Right lobe of liver (tissue), 6 donors: ENCODE results near the gene SHBG. TPM values are rescaled to one million over a fixed set of nuclear protein-coding genes. Genes with fewer than 3 reads are reported as not detected.

Experiments
- ATAC-seq, 4 donors: fragments of 200-7000 bp; cut with Tn5 transposase; one replicate each; pipeline ENCODE4 v1.9.1; 2020; ENCODE audit warnings: mild to moderate bottlenecking in 4 of 4, moderate library complexity in 4 of 4
- DNase-seq, 3 donors: peaks; one replicate each; pipeline ENCODE4 v3.0.0-alpha.2; 2020
- H3K27ac ChIP-seq, 3 donors: fragments of 200-600 bp; one replicate each; pipeline ENCODE4 v1.8.0; 2022
- H3K27me3 ChIP-seq, 2 donors: fragments of 200-600 bp; one replicate each; pipeline ENCODE4 v1.8.0; 2022
- H3K36me3 ChIP-seq, 4 donors: fragments of 200-600 bp; sonication (generic) in 1 of 4; one replicate each; pipeline versions ENCODE4 v1.5.1 to v1.8.0; 2017 to 2022; ENCODE audit warnings: control low read depth in 1 of 4
- H3K4me1 ChIP-seq, 4 donors: fragments of 200-600 bp; sonication (generic) in 1 of 4; one replicate each; pipeline versions ENCODE4 v1.5.1 to v1.8.0; 2017 to 2022; ENCODE audit warnings: control low read depth in 1 of 4
- H3K4me3 ChIP-seq, 3 donors: fragments of 200-600 bp; one replicate each; pipeline ENCODE4 v1.8.0; 2022
- H3K9me3 ChIP-seq, 4 donors: fragments of 200-600 bp; sonication (generic) in 1 of 4; one replicate each; pipeline versions ENCODE4 v1.5.1 to v1.8.0; 2017 to 2022; ENCODE audit warnings: control low read depth in 1 of 4
- CTCF ChIP-seq, 4 donors: fragments of 200-600 bp in 3 of 4; fragments of 450-650 bp in 1 of 4; IDR thresholded peaks; one replicate each; pipeline versions ENCODE4 v1.5.1 to v1.8.0; 2016 to 2022; ENCODE audit warnings: antibody characterized with exemption in 4 of 4, mild to moderate bottlenecking in 2 of 4
- POLR2A ChIP-seq: fragments of 450-650 bp; IDR thresholded peaks from one replicate; pipeline ENCODE4 v1.6.1; 2017; ENCODE audit warnings: antibody characterized with exemption, mild to moderate bottlenecking
- WGBS: methylation state at CpG from one replicate; pipeline ENCODE4 v1.1.6; 2018; ENCODE audit warnings: low coverage, low lambda C conversion rate; ENCODE audit not compliant: insufficient coverage; ENCODE audit errors: missing lambda C conversion rate; 5-methylcytosine and 5-hydroxymethylcytosine counted together
- intact Hi-C, 2 donors: fragments of 100-400 bp; cut with DNase I; formaldehyde crosslinking; loops; one replicate each; pipeline versions ENCODE4 v1.11.2 to v1.14.1; 2022
- small RNA-seq, 2 experiments: library from RNA; depleted of rRNA; stranded (forward); fragments of <200 nt; gene quantifications; one replicate each; pipeline ENCODE3, GENCODE V24; 2016
- total RNA-seq, 6 experiments: library from RNA; depleted of rRNA in 2 of 6; stranded (reverse); fragments of >200 nt in 2 of 6; fragmentation: NEBNext Ultra II Directional in 3 of 6; extraction: Animal tissue kit (Norgen Biotek cat#: 25700) in 3 of 6; gene quantifications; one replicate each; pipeline versions ENCODE4 v1.1.0 to v1.2.4, GENCODE V29; 2016 to 2023
- donor health status: DM: no; HTN: yes; CAD: no.
- donor health status: DM: no; HTN: no; CAD: no.
- donor health status: DM: no; HTN: no; CAD: no.
- donor health status: DM: no; HTN: yes; CAD: no.
- donor health status: DM: no; HTN: yes; CAD: no.

SHBG gene
- total RNA-seq, 6 experiments from 2014 or later, result 2.4 to 70.2 (median 15.4) TPM

- Histone ChIP-seq H3K4me1 (no peaks in the 10 kb centered on the region), H3K9me3 (peaks cover 0 to 4% (median 2%) of the 10 kb centered on the region in 4 donors), H3K27ac (no peak overlapping the region), H3K4me3 (no peak overlapping the region), H3K36me3 (peaks cover 0 to 25% (median 15%) of the 10 kb centered on the region in 4 donors), H3K27me3 (no peaks in the 10 kb centered on the region)
- DNase-seq (no peak), ATAC-seq (no peak)
- intact Hi-C loops, result loop anchor here in 1 of 2 donors (10.0 kb wide), 1 partner anchor 83 kb away; the partner anchor contains the start of gene SOX15
- WGBS, result 85% methylated on average over 10 of the region's 10 CpGs
- TF ChIP-seq CTCF (IDR thresholded peaks at IDR 0.05) (no peak), POLR2A (no peak)
Measured at GRCh38 chr17:7677388-7678067, 47.6 kb downstream of the SHBG start.

Small RNA genes lying within 50 kb of the gene (small RNA-seq; reads per million reads assigned to genes)
- gene CD68, result 0 reads per million in 2 experiments

Other genes starting within 250 kb of the SHBG start
- gene TNK1, start 249.0 kb upstream of the SHBG start, total RNA-seq, result 1 to 10 TPM; 2.9 to 5.1 (median 4.0) TPM
- gene PLSCR3, start 235.6 kb upstream of the SHBG start, total RNA-seq, result 1 to 10 TPM; 5.5 to 8.9 (median 6.4) TPM
- gene TMEM256, start 226.0 kb upstream of the SHBG start, total RNA-seq, result 10 to 100 TPM; 56.4 to 95.4 (median 68.9) TPM
- gene NLGN2, start 222.3 kb upstream of the SHBG start, total RNA-seq, result 1 to 10 TPM; 1.3 to 5.3 (median 3.0) TPM
- gene SPEM1, start 209.8 kb upstream of the SHBG start, total RNA-seq, result not detected
- not detected for gene SPEM2, start 204.5 kb upstream of the SHBG start, total RNA-seq
- not detected for gene SPEM3, start 201.3 kb upstream of the SHBG start, total RNA-seq
- 1 to 10 TPM; 2.3 to 8.4 (median 4.0) TPM for gene TMEM102, start 194.7 kb upstream of the SHBG start, total RNA-seq
- under 1 TPM in 5 of 6 experiments, not detected in 1; 0.37 to 0.84 (median 0.68) TPM for gene FGF11, start 190.6 kb upstream of the SHBG start, total RNA-seq
- 10 to 100 TPM in 2 of 6 experiments, 1 to 10 TPM in 4; 6.0 to 12.3 (median 8.2) TPM for gene CHRNB1, start 185.1 kb upstream of the SHBG start, total RNA-seq
- gene ZBTB4, start 150.5 kb upstream of the SHBG start, total RNA-seq, result 10 to 100 TPM in 1 of 6 experiments, 1 to 10 TPM in 5; 5.7 to 10.5 (median 7.9) TPM
- not detected for gene SLC35G6, start 148.7 kb upstream of the SHBG start, total RNA-seq
- 10 to 100 TPM; 36.1 to 49.9 (median 46.0) TPM for gene POLR2A, start 145.8 kb upstream of the SHBG start, total RNA-seq
- 10 to 100 TPM in 4 of 6 experiments, 1 to 10 TPM in 2; 6.1 to 14.7 (median 11.4) TPM for gene TNFSF12, start 81.1 kb upstream of the SHBG start, total RNA-seq
- 10 to 100 TPM in 2 of 6 experiments, 1 to 10 TPM in 4; 4.3 to 13.0 (median 6.2) TPM for gene TNFSF13, start 71.4 kb upstream of the SHBG start, total RNA-seq
- gene SENP3, start 68.2 kb upstream of the SHBG start, total RNA-seq, result 10 to 100 TPM; 12.3 to 33.9 (median 15.1) TPM
- gene CD68, start 50.5 kb upstream of the SHBG start, total RNA-seq, result 100 to 1,000 TPM in 1 of 6 experiments, 10 to 100 TPM in 5; 31.6 to 179 (median 51.1) TPM
- gene MPDU1, start 46.3 kb upstream of the SHBG start, total RNA-seq, result 100 to 1,000 TPM in 2 of 6 experiments, 10 to 100 TPM in 4; 54.2 to 199 (median 63.3) TPM
- gene SOX15, start 40.0 kb upstream of the SHBG start, total RNA-seq, result not detected
- 10 to 100 TPM; 14.3 to 23.2 (median 16.7) TPM for gene FXR2, start 15.2 kb upstream of the SHBG start, total RNA-seq
- gene SAT2, start 2.3 kb upstream of the SHBG start, total RNA-seq, result 100 to 1,000 TPM in 5 of 6 experiments, 10 to 100 TPM in 1; 99.3 to 187 (median 120) TPM
- gene ATP1B2, start 20.8 kb downstream of the SHBG start, total RNA-seq, result 1 to 10 TPM in 3 of 6 experiments, under 1 TPM in 3; 0.43 to 1.7 (median 0.91) TPM
- gene TP53, start 57.4 kb downstream of the SHBG start, total RNA-seq, result 10 to 100 TPM; 12.9 to 30.0 (median 23.0) TPM
- gene WRAP53, start 58.3 kb downstream of the SHBG start, total RNA-seq, result 1 to 10 TPM; 1.9 to 3.8 (median 3.0) TPM
- gene EFNB3, start 75.1 kb downstream of the SHBG start, total RNA-seq, result 1 to 10 TPM in 1 of 6 experiments, under 1 TPM in 5; 0.26 to 1.1 (median 0.83) TPM
- under 1 TPM; 0.12 to 0.38 (median 0.27) TPM for gene DNAH2, start 87.6 kb downstream of the SHBG start, total RNA-seq
- gene KDM6B, start 204.1 kb downstream of the SHBG start, total RNA-seq, result 10 to 100 TPM in 4 of 6 experiments, 1 to 10 TPM in 2; 6.1 to 12.8 (median 10.9) TPM
- 1 to 10 TPM in 4 of 6 experiments, under 1 TPM in 2; 0.74 to 2.4 (median 1.2) TPM for gene TMEM88, start 224.9 kb downstream of the SHBG start, total RNA-seq
- gene NAA38, start 227.4 kb downstream of the SHBG start, total RNA-seq, result 10 to 100 TPM; 27.2 to 43.0 (median 30.8) TPM
- 10 to 100 TPM in 1 of 6 experiments, 1 to 10 TPM in 5; 6.0 to 11.7 (median 7.4) TPM for gene CYB5D1, start 227.9 kb downstream of the SHBG start, total RNA-seq